ENCODE measurements around the gene TMCC1. TPM values are rescaled to one million over a fixed set of nuclear protein-coding genes. Genes with fewer than 3 reads are reported as not detected.

TMCC1 gene
- total and polyA plus RNA-seq, 2 donors (not counting 3 experiments of a cell fraction or from before 2014, with no cell fraction given), result 17.4 to 38.4 TPM

- Histone ChIP-seq H3K9me1 (replicated peaks; ENCODE audit: control insufficient read depth, extremely low read depth, insufficient read depth, low read length) (no peaks in the 10 kb centered on the region), H3K9ac (replicated peaks; ENCODE audit: extremely low read depth, insufficient read depth, low read length) (peak overlapping the region; percentile 31), H3K4me2 (ENCODE audit: insufficient read depth, low read length) (no peak overlapping the region), H3K4me1 (ENCODE audit: control insufficient read depth, extremely low read depth, insufficient read depth, low read length) (peaks cover 50% of the 10 kb centered on the region), H2AFZ (ENCODE audit: low read depth, low read length) (peak overlapping the region; percentile 50), H3K27ac (ENCODE audit: insufficient read depth, low read depth, low read length) (peak overlapping the region; percentile 62), H3K4me3 (replicated peaks in 1 of 3; ENCODE audit: insufficient read depth in 1 of 3, low read depth in 1 of 3, low read length in 3 of 3) (no peak overlapping the region), H4K20me1 (replicated peaks; ENCODE audit: control insufficient read depth, extremely low read depth, insufficient read depth, low read length) (no peaks in the 10 kb centered on the region), H3K36me3 (ENCODE audit: control insufficient read depth in 2 of 2, extremely low read depth in 1 of 2, insufficient read depth in 2 of 2, low read length in 2 of 2) (no peaks in the 10 kb centered on the region), H3K9me3 (replicated peaks; ENCODE audit: control insufficient read depth, insufficient read depth, low read length) (no peaks in the 10 kb centered on the region), H3K79me2 (ENCODE audit: control insufficient read depth, insufficient read depth, low read length) (no peaks in the 10 kb centered on the region), H3K27me3 (ENCODE audit: control insufficient read depth in 2 of 2, insufficient read depth in 2 of 2, low read length in 2 of 2) (no peaks in the 10 kb centered on the region)
- peak; percentile 64 for FAIRE-seq
- intact Hi-C loops (cut with micrococcal nuclease) (no loop called here), dilution Hi-C loops (cut with MboI; ENCODE audit: extremely low pct_ligation_motif_present, low sequenced_read_pairs) (no loop called here)
- ChIA-PET POLR2A (no interaction called here), CTCF (interaction anchor here (0.7 to 2.4 kb wide), 5 partner anchors 10 to 316 kb away, joined by 3 to 11 read pairs (median 5); no protein-coding TSS in a partner anchor)
- peak; percentile 51 for DNase-seq (ENCODE audit: low read depth, low spot score)
- TF ChIP-seq GATA2 (IDR thresholded peaks at IDR 0.05; ENCODE audit: insufficient read depth, insufficient read length, low read depth, low read length) (no peak), FOS (IDR thresholded peaks at IDR 0.05; ENCODE audit: borderline replicate concordance, insufficient read depth, low read length) (no peak), EZH2 (IDR thresholded peaks at IDR 0.05; ENCODE audit: borderline replicate concordance, low read depth, low read length, severe bottlenecking) (no peak), MYC (IDR thresholded peaks at IDR 0.05; ENCODE audit: low read depth, low read length) (no peak), JUN (IDR thresholded peaks at IDR 0.05; ENCODE audit: borderline replicate concordance, insufficient read depth, insufficient read length, low read depth) (no peak), CTCF (IDR thresholded peaks at IDR 0.05; ENCODE audit: extremely low read depth in 1 of 2, insufficient read depth in 1 of 2, low read depth in 1 of 2, low read length in 2 of 2) (no peak), POLR2AphosphoS5 (IDR thresholded peaks at IDR 0.05; ENCODE audit: insufficient read depth, low read depth, low read length) (no peak), MAX (IDR thresholded peaks at IDR 0.05; ENCODE audit: insufficient read depth, insufficient read length) (no peak), POLR2A (IDR thresholded peaks at IDR 0.05; ENCODE audit: low read depth, low read length) (no peak)
- no TSS peak for BruUV-seq (replicated peaks)
Observed at GRCh38 chr3:129611812-129612533, 281.5 kb downstream of the TMCC1 start.
